WTC11 (cell line): Measurements from ENCODE around the gene CARD19. TPM values are rescaled to one million over a fixed set of nuclear protein-coding genes. Genes with fewer than 3 reads are reported as not detected.

Experiments used
- ATAC-seq: fragments of 200-7000 bp; cut with Tn5 transposase; 2 replicates; pipeline ENCODE4 v1.10.0; 2021; ENCODE audit warnings: mild to moderate bottlenecking, moderate library complexity
- CTCF ChIA-PET: fragments of 300-600 bp; sonication (Branson Sonifier 250); formaldehyde crosslinking; loops from one replicate; lab custom pipeline; 2021; ENCODE audit warnings: antibody characterized with exemption; lab: Charles Lee
- POLR2A ChIA-PET: fragments of 350-600 bp; sonication (Branson Sonifier 250); formaldehyde crosslinking; loops from one replicate; lab custom pipeline; 2021; ENCODE audit warnings: antibody characterized with exemption; lab: Charles Lee
- DNase-seq: peaks from one replicate; pipeline ENCODE4 v3.0.0; 2021; ENCODE audit warnings: low spot score
- H3K27ac Mint-ChIP-seq: 2 replicates; pipeline ENCODE4 v1.8.0; 2021; ENCODE audit warnings: mixed read lengths
- H3K27me3 Mint-ChIP-seq: 2 replicates; pipeline ENCODE4 v1.8.0; 2021; ENCODE audit warnings: low read depth, mild to moderate bottlenecking, moderate library complexity, mixed read lengths
- H3K36me3 Mint-ChIP-seq: 2 replicates; pipeline ENCODE4 v1.8.0; 2021; ENCODE audit warnings: mixed read lengths
- H3K4me1 Mint-ChIP-seq: 2 replicates; pipeline ENCODE4 v1.8.0; 2022; ENCODE audit warnings: mixed read lengths
- H3K4me3 Mint-ChIP-seq: 2 replicates; pipeline ENCODE4 v1.8.0; 2021; ENCODE audit warnings: mild to moderate bottlenecking, moderate library complexity, mixed read lengths
- H3K9me3 Mint-ChIP-seq: 2 replicates; pipeline ENCODE4 v1.8.0; 2021; ENCODE audit warnings: mixed read lengths
- AR ChIP-seq: fragments of 250-450 bp; sonication (Bioruptor Pico); IDR thresholded peaks from 2 replicates; pipeline ENCODE4 v1.9.0; 2021; ENCODE audit warnings: mild to moderate bottlenecking
- ATF2 ChIP-seq: sonication (generic); formaldehyde crosslinking; IDR thresholded peaks from 2 replicates; pipeline ENCODE4 v1.8.1; 2022; ENCODE audit warnings: low read depth, missing genetic modification reagents, borderline replicate concordance
- CBFB ChIP-seq: sonication (generic); formaldehyde crosslinking; IDR thresholded peaks from 2 replicates; pipeline ENCODE4 v1.8.1; 2022; ENCODE audit warnings: mild to moderate bottlenecking, low read depth, missing genetic modification reagents
- CTCF ChIP-seq: fragments of 200-600 bp; IDR thresholded peaks from 2 replicates; pipeline ENCODE4 v1.8.0; 2022; ENCODE audit warnings: antibody characterized with exemption
- E2F5 ChIP-seq: sonication (generic); formaldehyde crosslinking; IDR thresholded peaks from 2 replicates; pipeline ENCODE4 v1.8.1; 2022; ENCODE audit warnings: mild to moderate bottlenecking, moderate library complexity, missing genetic modification reagents
- ELF4 ChIP-seq: sonication (generic); formaldehyde crosslinking; IDR thresholded peaks from 2 replicates; pipeline ENCODE4 v1.8.1; 2022; ENCODE audit warnings: low read depth, mild to moderate bottlenecking, moderate library complexity, missing genetic modification reagents
- GABPB1 ChIP-seq: sonication (generic); formaldehyde crosslinking; IDR thresholded peaks from 2 replicates; pipeline ENCODE4 v1.8.1; 2023; ENCODE audit warnings: mild to moderate bottlenecking, missing genetic modification reagents
- GRHL2 ChIP-seq: fragments of 250-450 bp; sonication (Bioruptor Pico); IDR thresholded peaks from 2 replicates; pipeline ENCODE4 v1.8.0; 2022; ENCODE audit warnings: mild to moderate bottlenecking, moderate library complexity; ENCODE audit not compliant: insufficient replicate concordance, severe bottlenecking
- JUN ChIP-seq: sonication (generic); formaldehyde crosslinking; IDR thresholded peaks from 2 replicates; pipeline ENCODE4 v1.8.0; 2023; ENCODE audit warnings: mild to moderate bottlenecking, missing genetic modification reagents
- KAT7 ChIP-seq: sonication (generic); formaldehyde crosslinking; IDR thresholded peaks from 2 replicates; pipeline ENCODE4 v1.8.1; 2023; ENCODE audit warnings: missing genetic modification reagents, mild to moderate bottlenecking, borderline replicate concordance
- MAX ChIP-seq: sonication (generic); formaldehyde crosslinking; IDR thresholded peaks from 2 replicates; pipeline ENCODE4 v1.8.0; 2022; ENCODE audit warnings: mild to moderate bottlenecking, missing genetic modification reagents
- NFATC4 ChIP-seq: fragments of 250-450 bp; sonication (Bioruptor Pico); IDR thresholded peaks from 2 replicates; pipeline ENCODE4 v1.9.0; 2021; ENCODE audit warnings: mild to moderate bottlenecking
- NR1H2 ChIP-seq: sonication (generic); formaldehyde crosslinking; IDR thresholded peaks from 2 replicates; pipeline ENCODE4 v1.9.0; 2021; ENCODE audit warnings: mild to moderate bottlenecking, moderate library complexity, missing genetic modification reagents
- PREB ChIP-seq: sonication (generic); formaldehyde crosslinking; IDR thresholded peaks from 2 replicates; pipeline ENCODE4 v1.8.1; 2022; ENCODE audit warnings: mild to moderate bottlenecking, missing genetic modification reagents, moderate library complexity, borderline replicate concordance
- RELA ChIP-seq: sonication (generic); formaldehyde crosslinking; IDR thresholded peaks from 2 replicates; pipeline ENCODE4 v1.8.1; 2022; ENCODE audit warnings: missing genetic modification reagents, mild to moderate bottlenecking, borderline replicate concordance
- RORB ChIP-seq: fragments of 250-450 bp; sonication (Bioruptor Pico); IDR thresholded peaks from 2 replicates; pipeline ENCODE4 v1.9.0; 2021; ENCODE audit warnings: mild to moderate bottlenecking
- SMAD3 ChIP-seq: sonication (generic); formaldehyde crosslinking; IDR thresholded peaks from 2 replicates; pipeline ENCODE4 v1.8.0; 2022; ENCODE audit warnings: missing genetic modification reagents, mild to moderate bottlenecking, borderline replicate concordance
- STAT6 ChIP-seq: sonication (generic); formaldehyde crosslinking; conservative IDR thresholded peaks from 2 replicates; pipeline ENCODE4 v1.8.1; 2023; ENCODE audit warnings: mild to moderate bottlenecking, low read depth, missing genetic modification reagents, moderate library complexity
- TEAD1 ChIP-seq: sonication (generic); formaldehyde crosslinking; IDR thresholded peaks from 2 replicates; pipeline ENCODE4 v1.8.0; 2022; ENCODE audit warnings: mild to moderate bottlenecking, missing genetic modification reagents
- ZBTB21 ChIP-seq: sonication (generic); formaldehyde crosslinking; IDR thresholded peaks from 2 replicates; pipeline ENCODE4 v1.8.1; 2023; ENCODE audit warnings: mild to moderate bottlenecking, missing genetic modification reagents, borderline replicate concordance
- ZNF121 ChIP-seq: sonication (generic); formaldehyde crosslinking; IDR thresholded peaks from 2 replicates; pipeline ENCODE4 v1.8.0; 2023; ENCODE audit warnings: missing genetic modification reagents
- ZNF671 ChIP-seq: fragments of 250-450 bp; sonication (Bioruptor Pico); IDR thresholded peaks from 2 replicates; pipeline ENCODE4 v1.8.0; 2021; ENCODE audit warnings: mild to moderate bottlenecking
- total RNA-seq: library from RNA; stranded (reverse); gene quantifications from 3 replicates; pipeline ENCODE4 v1.2.3, GENCODE V29; 2021

The CARD19 gene
- total RNA-seq, 1 experiment from 2014 or later, result 34.5 TPM

- ATAC-seq (no peak), DNase-seq (peak; percentile 6)
- TF ChIP-seq CBFB (CRISPR knock-in tag), result no peak
- TF ChIP-seq PREB (CRISPR knock-in tag), result no peak
- no peak for TF ChIP-seq NFATC4 (CRISPR knock-in tag)
- TF ChIP-seq E2F5 (CRISPR knock-in tag), result no peak
- no peak for TF ChIP-seq SMAD3 (CRISPR knock-in tag)
- TF ChIP-seq ZNF121 (CRISPR knock-in tag), result no peak
- no peak for TF ChIP-seq ZNF671 (CRISPR knock-in tag)
- TF ChIP-seq AR (CRISPR knock-in tag), result no peak
- TF ChIP-seq JUN, result no peak
- no peak for TF ChIP-seq TEAD1 (CRISPR knock-in tag)
- no peak for TF ChIP-seq KAT7 (CRISPR knock-in tag)
- no peak for TF ChIP-seq MAX (CRISPR knock-in tag)
- no peak for TF ChIP-seq RORB
- TF ChIP-seq ZBTB21 (CRISPR knock-in tag), result no peak
- no peak for TF ChIP-seq STAT6 (CRISPR knock-in tag)
- TF ChIP-seq ATF2 (CRISPR knock-in tag), result no peak
- Mint-ChIP-seq H3K27ac (no peak overlapping the region), H3K4me1 (0 out of 2 replicates have a peak, but pooled peaks cover 2% of the 10 kb centered on the region), H3K36me3 (peaks cover 8% of the 10 kb centered on the region), H3K4me3 (no peak overlapping the region), H3K27me3 (no peaks in the 10 kb centered on the region), H3K9me3 (peaks cover 6% of the 10 kb centered on the region)
- ChIA-PET POLR2A (no interaction called here), CTCF (interaction anchor here (0.6 to 1.5 kb wide), 3 partner anchors 28 to 935 kb away, joined by 3 to 4 read pairs (median 3); no protein-coding TSS in a partner anchor)
Measured at GRCh38 chr9:93081081-93081529, 14.9 kb upstream of the CARD19 start.

GRCh38 chr9:93081931-93082330 lies 14.1 kb upstream of the CARD19 start:
- ChIA-PET POLR2A (no interaction called here), CTCF (interaction anchor here (1.5 kb wide), 1 partner anchor 27 kb away, joined by 4 read pairs; no protein-coding TSS in a partner anchor)
- Mint-ChIP-seq H3K9me3 (peaks cover 11% of the 10 kb centered on the region), H3K36me3 (peaks cover 12% of the 10 kb centered on the region), H3K27ac (no peak overlapping the region), H3K4me1 (0 out of 2 replicates have a peak, but pooled peaks cover 2% of the 10 kb centered on the region), H3K4me3 (no peak overlapping the region), H3K27me3 (no peaks in the 10 kb centered on the region)
- no peak for DNase-seq
- no peak for ATAC-seq
- TF ChIP-seq CTCF (no peak), ELF4 (CRISPR knock-in tag) (no peak), RELA (no peak), NR1H2 (no peak), GABPB1 (CRISPR knock-in tag) (no peak), GRHL2 (CRISPR knock-in tag) (no peak)
